CD14-positive monocyte (primary cell): ENCODE results near the gene PLCB1. TPM values are rescaled to one million over a fixed set of nuclear protein-coding genes. Genes with fewer than 3 reads are reported as not detected.

Source experiments
- DNase-seq, 3 donors: peaks; one replicate each; pipeline ENCODE4 v3.0.0-alpha.2; 2011 to 2022
- H2AFZ ChIP-seq: 2 replicates; pipeline ENCODE4 v1.6.0; 2012; ENCODE audit warnings: mild to moderate bottlenecking, low read depth, low read length, inconsistent platforms; ENCODE audit not compliant: insufficient read depth, poor library complexity, severe bottlenecking
- H3K27ac ChIP-seq, 2 donors: 1 replicate in 1 of 2; 2 replicates in 1 of 2; pipeline ENCODE4 v1.5.1; 2012 to 2013; ENCODE audit warnings: low read length in 2 of 2, control low read depth in 1 of 2, inconsistent platforms in 1 of 2, low read depth in 1 of 2, mild to moderate bottlenecking in 1 of 2
- H3K27me3 ChIP-seq, 2 donors: one replicate each; pipeline versions ENCODE4 v1.6.0 to v1.6.1; 2011 to 2013; ENCODE audit warnings: low read length in 2 of 2; ENCODE audit not compliant: control insufficient read depth in 2 of 2, insufficient read depth in 2 of 2
- H3K36me3 ChIP-seq, 2 donors: replicated peaks in 1 of 2; 1 replicate in 1 of 2; 2 replicates in 1 of 2; pipeline versions ENCODE4 v1.5.1 to v1.6.1; 2012 to 2013; ENCODE audit warnings: low read length in 2 of 2, control low read depth in 1 of 2, inconsistent platforms in 1 of 2, mild to moderate bottlenecking in 1 of 2; ENCODE audit not compliant: insufficient read depth in 2 of 2, control insufficient read depth in 1 of 2
- H3K4me1 ChIP-seq, 2 donors: 1 replicate in 1 of 2; 2 replicates in 1 of 2; pipeline versions ENCODE4 v1.5.1 to v1.6.1; 2012 to 2013; ENCODE audit warnings: low read length in 2 of 2, control low read depth in 1 of 2, inconsistent platforms in 1 of 2, mild to moderate bottlenecking in 1 of 2, moderate library complexity in 1 of 2; ENCODE audit not compliant: insufficient read depth in 2 of 2, control insufficient read depth in 1 of 2
- H3K4me2 ChIP-seq: replicated peaks from 2 replicates; pipeline ENCODE3; 2012; ENCODE audit warnings: low read length, moderate library complexity, mild to moderate bottlenecking; ENCODE audit not compliant: poor library complexity, severe bottlenecking; ENCODE audit errors: extremely low read depth
- H3K4me3 ChIP-seq, 3 experiments: fragments of 200-600 bp in 1 of 3; sonication (generic) in 1 of 3; replicated peaks in 1 of 3; 1 replicate in 2 of 3; 2 replicates in 1 of 3; pipeline ENCODE4 v1.5.1; 2011 to 2013; ENCODE audit warnings: low read length in 3 of 3, mild to moderate bottlenecking in 3 of 3, control low read depth in 2 of 3, low read depth in 2 of 3, inconsistent platforms in 1 of 3, moderate library complexity in 1 of 3
- H3K79me2 ChIP-seq: 2 replicates; pipeline ENCODE4 v1.6.0; 2012; ENCODE audit warnings: mild to moderate bottlenecking, control low read depth, inconsistent platforms, low read length, moderate library complexity; ENCODE audit not compliant: insufficient read depth
- H3K9ac ChIP-seq: 2 replicates; pipeline ENCODE4 v1.6.0; 2017; ENCODE audit warnings: low read length, mild to moderate bottlenecking; ENCODE audit not compliant: insufficient read depth, poor library complexity, severe bottlenecking
- H3K9me3 ChIP-seq, 2 donors: replicated peaks in 1 of 2; 1 replicate in 1 of 2; 2 replicates in 1 of 2; pipeline versions ENCODE4 v1.5.1 to v1.6.1; 2012 to 2013; ENCODE audit warnings: low read length in 2 of 2, control low read depth in 1 of 2; ENCODE audit not compliant: control insufficient read depth in 1 of 2, insufficient read depth in 1 of 2
- H4K20me1 ChIP-seq: 2 replicates; pipeline ENCODE4 v1.6.0; 2012; ENCODE audit warnings: mild to moderate bottlenecking, low read length, control low read depth, moderate library complexity; ENCODE audit not compliant: insufficient read depth
- H3K27ac Mint-ChIP-seq, 7 donors: one replicate each; pipeline ENCODE4 v1.8.0; 2020; ENCODE audit warnings: mild to moderate bottlenecking in 7 of 7, mixed read lengths in 7 of 7, moderate library complexity in 6 of 7, inconsistent platforms in 2 of 7
- H3K27me3 Mint-ChIP-seq, 3 donors: one replicate each; pipeline ENCODE4 v1.8.0; 2021 to 2022; ENCODE audit warnings: low read depth in 3 of 3, mild to moderate bottlenecking in 3 of 3, mixed read lengths in 3 of 3, moderate library complexity in 3 of 3, inconsistent platforms in 1 of 3
- H3K36me3 Mint-ChIP-seq, 2 donors: one replicate each; pipeline ENCODE4 v1.8.0; 2020; ENCODE audit warnings: mixed read lengths in 2 of 2, inconsistent platforms in 1 of 2, mild to moderate bottlenecking in 1 of 2
- H3K4me1 Mint-ChIP-seq: one replicate; pipeline ENCODE4 v1.8.0; 2020; ENCODE audit warnings: mild to moderate bottlenecking, mixed read lengths
- H3K4me3 Mint-ChIP-seq, 2 donors: one replicate each; pipeline ENCODE4 v1.8.0; 2020; ENCODE audit warnings: mild to moderate bottlenecking in 2 of 2, mixed read lengths in 2 of 2, moderate library complexity in 1 of 2
- H3K9me3 Mint-ChIP-seq, 7 donors: one replicate each; pipeline ENCODE4 v1.8.0; 2020 to 2022; ENCODE audit warnings: mixed read lengths in 7 of 7, mild to moderate bottlenecking in 6 of 7, moderate library complexity in 6 of 7, inconsistent platforms in 2 of 7
- CTCF ChIP-seq: fragments of 200-600 bp; IDR thresholded peaks from one replicate; pipeline ENCODE4 v1.8.0; 2022; ENCODE audit warnings: antibody characterized with exemption, mild to moderate bottlenecking
- WGBS: methylation state at CpG from one replicate; pipeline ENCODE4 v1.1.5; 2013; ENCODE audit warnings: missing lambda C conversion rate; ENCODE audit not compliant: insufficient coverage; 5-methylcytosine and 5-hydroxymethylcytosine counted together
- intact Hi-C, 2 donors: fragments of 100-400 bp; cut with micrococcal nuclease; formaldehyde crosslinking; loops; one replicate each; pipeline versions ENCODE4 v1.15.0 to v1.15.1; 2023
- polyA plus RNA-seq, 3 donors: library from polyadenylated mRNA; depleted of rRNA in 1 of 3; unstranded in 2 of 3; stranded (reverse) in 1 of 3; fragments of 300-500 nt in 2 of 3; fragments of >200 nt in 1 of 3; fragmentation: Illumina TruSeq in 2 of 3; gene quantifications; 1 replicate in 2 of 3; 2 replicates in 1 of 3; pipeline ENCODE4 v1.2.3, GENCODE V29; 2012 to 2021

Gene PLCB1
- polyA plus RNA-seq, 3 donors, result 8.6 to 16.4 (median 13.2) TPM

- no peaks in the 10 kb centered on the region for H3K9me3 ChIP-seq
- no peaks in the 10 kb centered on the region for H3K4me1 ChIP-seq
- no peak overlapping the region for H2AFZ ChIP-seq
- Mint-ChIP-seq H3K4me3 (no peak overlapping the region), H3K9me3 (peaks cover 0 to 2% (median 0%) of the 10 kb centered on the region in 7 donors), H3K27me3 (no peaks in the 10 kb centered on the region), H3K4me1 (peaks cover 5% of the 10 kb centered on the region), H3K36me3 (peaks cover 5 to 13% of the 10 kb centered on the region in 2 donors), H3K27ac (peak overlapping the region in 1 of 7 donors; percentile 16)
- no peaks in the 10 kb centered on the region for H3K36me3 ChIP-seq
- H3K9ac ChIP-seq, result no peak overlapping the region
- intact Hi-C loops, result no loop called here
- TF ChIP-seq CTCF, result no peak
- H3K27me3 ChIP-seq, result no peaks in the 10 kb centered on the region
- no peak overlapping the region for H3K27ac ChIP-seq
- H3K4me2 ChIP-seq, result no peak overlapping the region
- H3K4me3 ChIP-seq, result no peak overlapping the region
- 100% methylated on average over 1 of the region's 3 CpGs for WGBS
- H4K20me1 ChIP-seq, result no peaks in the 10 kb centered on the region
- no peaks in the 10 kb centered on the region for H3K79me2 ChIP-seq
- DNase-seq, result no peak
Observed at GRCh38 chr20:8339349-8339748, 207.3 kb downstream of the PLCB1 start.

GRCh38 chr20:8342391-8342790 is 210.3 kb downstream of the PLCB1 start:
- WGBS, result 95% methylated on average over 2 of the region's 3 CpGs
- Histone ChIP-seq H3K27me3 (no peaks in the 10 kb centered on the region), H4K20me1 (no peaks in the 10 kb centered on the region), H3K4me1 (no peaks in the 10 kb centered on the region), H3K9ac (no peak overlapping the region), H3K4me3 (no peak overlapping the region), H3K79me2 (no peaks in the 10 kb centered on the region), H3K9me3 (no peaks in the 10 kb centered on the region), H3K4me2 (no peak overlapping the region), H3K27ac (no peak overlapping the region), H2AFZ (no peak overlapping the region), H3K36me3 (no peaks in the 10 kb centered on the region)
- no peaks in the 10 kb centered on the region for H3K27me3 Mint-ChIP-seq
- H3K36me3 Mint-ChIP-seq, result peaks cover 5 to 13% of the 10 kb centered on the region in 2 donors
- intact Hi-C loops, result no loop called here
- H3K27ac Mint-ChIP-seq, result no peak overlapping the region
- H3K9me3 Mint-ChIP-seq, result peaks cover 0 to 2% (median 0%) of the 10 kb centered on the region in 7 donors
- H3K4me3 Mint-ChIP-seq, result no peak overlapping the region
- no peak for TF ChIP-seq CTCF
- peaks cover 5% of the 10 kb centered on the region for H3K4me1 Mint-ChIP-seq
- no peak for DNase-seq
